Stimulated activated CD4-positive, alpha-beta T cell treated with anti-CD3 and anti-CD28 coated beads, Interleukin-12 subunit alpha, Interleukin-12 subunit beta, amount 100 ng/mL, for 48 hours (primary cell): Measurements from ENCODE around the gene GNB3.

Source experiments
- DNase-seq, 3 donors: peaks; one replicate each; pipeline ENCODE4 v3.0.0-alpha.2; 2020; ENCODE audit warnings: low read depth in 2 of 3, low spot score in 1 of 3

GNB3 gene

DNA sequence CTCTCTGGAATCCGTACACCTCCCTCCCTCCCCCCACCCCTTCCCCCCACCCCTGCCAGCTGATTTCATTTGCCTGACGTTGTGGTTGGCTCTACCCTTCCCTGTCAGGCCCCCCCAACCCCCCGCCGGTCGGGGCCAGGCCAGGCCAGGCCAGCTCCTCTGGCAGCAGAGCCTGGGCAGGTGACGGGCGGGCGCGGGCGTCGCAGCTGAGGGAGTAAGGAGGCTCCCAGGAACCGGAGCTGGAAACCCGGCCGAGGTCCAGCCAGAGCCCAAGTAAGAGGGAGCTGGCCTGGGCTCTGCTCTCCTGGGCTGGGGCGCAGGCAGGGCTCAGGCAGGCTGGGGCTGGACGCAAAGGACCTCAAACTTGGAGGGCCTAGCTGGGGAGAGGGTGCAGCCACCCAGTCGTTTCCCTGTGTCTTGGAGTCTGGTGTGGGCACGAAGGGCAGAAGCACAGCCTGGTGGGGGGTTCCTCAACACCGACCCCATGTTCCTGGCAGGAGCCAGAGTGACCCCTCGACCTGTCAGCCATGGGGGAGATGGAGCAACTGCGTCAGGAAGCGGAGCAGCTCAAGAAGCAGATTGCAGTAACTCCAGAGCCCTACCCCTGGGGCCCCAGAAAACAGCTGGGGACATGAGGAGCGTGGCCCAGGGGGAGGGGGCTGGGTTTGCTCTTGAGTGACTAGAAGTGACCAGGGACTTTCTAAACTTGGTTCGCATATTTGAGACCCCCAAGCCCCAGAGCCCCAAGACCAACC lies at the start of gene GNB3:
Gene GNB3, plus strand, starts transcription at position 165 of the 755 bp plus-strand sequence. Its CDS starts 363 bp downstream, at position 528.
- DNase-seq: no peak

DNA sequence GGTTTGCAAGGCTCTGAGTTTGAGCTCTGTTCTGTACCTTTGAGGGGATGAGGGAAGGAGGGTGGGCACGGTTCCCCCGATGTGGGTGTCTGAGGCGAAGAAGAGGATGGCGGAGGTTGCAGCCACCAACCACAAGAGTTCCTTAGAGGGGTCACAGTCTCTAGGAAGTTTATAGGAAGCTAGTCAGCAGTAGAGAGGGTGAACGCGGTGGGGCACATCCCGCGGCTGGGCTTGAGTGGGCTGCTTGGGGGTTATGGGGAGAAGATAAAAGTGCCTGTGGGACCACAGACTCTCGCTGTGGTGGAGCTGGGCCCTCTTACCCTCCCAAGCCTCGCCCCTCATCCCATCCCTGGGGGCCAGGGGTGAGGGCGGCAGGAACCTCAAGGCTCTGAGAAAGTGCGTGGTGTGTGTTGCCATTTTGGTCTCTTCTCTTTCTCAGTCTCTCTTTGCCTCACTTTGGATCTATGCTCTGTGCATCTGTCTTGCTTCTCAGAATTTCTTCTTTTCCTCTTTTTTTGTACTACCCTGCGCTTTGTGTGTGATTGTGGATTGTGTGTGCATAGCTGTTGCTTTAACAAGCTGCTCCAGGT lies 48.7 kb upstream of the GNB3 start:
- no peak for DNase-seq

DNA sequence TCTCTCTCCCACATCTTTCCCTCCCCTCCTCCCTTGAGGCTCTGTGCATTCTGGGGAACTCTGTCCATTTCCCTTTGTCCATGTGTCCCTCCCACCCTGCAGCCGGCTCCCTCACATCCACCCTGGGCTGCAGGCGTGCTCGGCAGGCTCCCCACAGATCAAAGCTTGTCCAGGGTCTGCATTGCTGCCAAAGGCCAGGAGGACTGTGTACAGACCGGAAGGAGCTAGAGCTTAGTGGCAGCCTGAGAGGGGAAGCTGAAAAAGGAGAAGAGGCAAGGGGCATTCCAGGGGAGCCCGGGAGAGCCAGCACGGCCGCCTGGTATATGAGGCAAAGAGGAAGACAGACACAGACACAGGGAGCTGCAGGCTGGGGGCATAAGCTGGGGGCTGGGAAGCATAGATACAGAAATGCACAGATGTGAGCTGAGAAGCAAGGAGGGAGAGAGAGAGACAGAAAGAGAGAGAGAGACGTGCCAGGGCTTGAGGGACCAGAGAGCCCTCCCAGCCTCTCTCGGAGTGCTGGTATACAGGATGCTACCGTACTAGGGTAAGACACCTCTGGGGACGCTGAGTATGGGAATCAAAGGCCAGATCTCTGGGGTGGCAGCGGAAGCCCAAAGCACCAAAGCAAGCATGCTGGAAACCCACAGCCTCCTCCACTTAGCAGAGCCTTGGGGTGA lies 48.1 kb upstream of the GNB3 start:
- no peak for DNase-seq

DNA sequence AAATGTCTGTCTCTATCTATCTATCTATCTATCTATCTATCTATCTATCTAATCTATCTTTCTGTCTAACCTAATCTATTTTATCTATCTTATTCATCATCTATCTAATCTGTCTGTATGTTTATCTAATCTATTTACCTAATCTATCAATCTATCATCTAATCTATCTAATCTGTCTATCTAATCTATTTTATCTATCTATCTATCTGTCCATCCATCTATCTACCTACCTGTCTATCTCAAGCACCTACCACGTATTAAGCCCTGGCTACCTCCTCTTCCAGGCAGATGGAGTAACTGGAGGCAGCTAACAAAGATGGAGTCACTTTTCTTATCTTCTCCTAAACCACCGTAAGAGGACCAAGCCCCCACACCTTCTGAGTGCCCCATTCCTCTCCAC lies 45.6 kb upstream of the GNB3 start:
- DNase-seq: no peak

DNA sequence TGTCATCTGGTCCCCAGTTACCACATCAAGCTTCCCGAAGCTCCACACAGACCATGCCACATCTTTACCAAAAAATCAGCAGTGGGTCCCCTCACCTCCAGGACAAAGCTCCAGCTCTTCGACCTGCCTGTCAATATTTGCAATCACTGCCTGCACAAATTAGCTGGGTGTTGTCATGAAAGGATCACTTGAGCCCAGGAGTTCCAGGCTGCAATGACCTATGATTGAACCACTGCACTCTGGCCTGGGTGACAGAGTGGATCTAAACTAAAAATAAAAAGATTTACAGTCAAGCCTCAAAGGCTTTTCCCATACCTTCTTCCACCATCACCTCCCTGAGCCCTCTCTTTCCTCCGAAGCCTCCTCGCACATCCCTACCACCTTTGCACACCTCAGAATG lies 44.1 kb upstream of the GNB3 start:
- DNase-seq: no peak

DNA sequence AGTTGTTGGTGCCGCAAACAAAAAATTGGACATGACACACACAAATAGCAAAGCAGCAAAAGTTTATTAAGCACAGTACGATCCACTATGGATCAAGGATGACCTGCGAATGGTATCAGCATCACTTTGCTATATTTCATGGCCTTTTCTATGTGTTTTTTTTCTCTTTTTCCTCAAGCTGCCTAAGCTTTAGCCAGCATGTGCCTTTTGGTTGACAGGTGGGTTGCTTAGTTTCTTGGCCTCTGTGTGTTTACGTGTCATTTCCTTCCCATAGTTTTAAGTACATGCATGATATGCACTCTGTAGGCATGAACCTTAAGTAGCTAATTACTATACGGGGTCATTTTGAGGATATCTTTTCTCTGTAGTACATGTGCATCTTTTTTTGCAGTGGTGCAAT lies 41.6 kb upstream of the GNB3 start:
- DNase-seq: no peak

DNA sequence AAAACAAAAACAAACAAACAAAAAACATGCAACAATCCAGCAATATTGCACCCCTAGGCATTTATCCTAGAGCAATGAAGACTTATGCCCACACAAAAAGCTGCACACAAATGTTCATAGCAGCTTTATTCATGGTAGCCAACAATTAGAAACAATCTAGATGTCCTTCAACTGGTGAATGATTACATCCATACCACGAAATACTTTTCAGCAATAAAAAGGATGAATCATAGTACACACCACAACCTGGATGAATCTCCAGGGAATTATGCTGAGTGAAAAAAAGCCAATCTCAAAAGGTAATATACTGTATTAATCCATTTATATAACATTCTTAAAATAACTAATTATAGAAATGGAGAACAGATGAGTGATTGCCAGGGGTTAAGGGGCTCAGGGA lies 33.6 kb upstream of the GNB3 start:
- no peak for DNase-seq

DNA sequence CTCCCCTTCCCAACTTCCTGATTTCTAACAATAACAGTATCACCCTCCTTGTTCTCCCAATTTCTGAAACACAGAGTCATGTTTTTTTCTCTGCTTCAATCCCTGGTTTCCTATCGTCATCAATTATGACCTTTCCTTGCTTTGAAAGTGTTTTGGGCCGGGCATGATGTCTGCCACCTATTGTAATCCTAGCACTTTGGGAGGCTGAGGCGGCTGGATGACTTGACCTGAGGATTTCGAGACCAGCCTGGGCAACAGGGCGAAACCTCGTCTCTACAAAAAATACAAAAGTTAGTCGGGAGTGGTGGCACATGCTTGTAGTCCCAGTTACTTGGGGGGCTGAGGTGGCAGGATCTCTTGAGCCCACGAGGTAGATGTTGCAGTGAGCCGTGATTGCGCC lies 31.7 kb upstream of the GNB3 start:
- DNase-seq: no peak

DNA sequence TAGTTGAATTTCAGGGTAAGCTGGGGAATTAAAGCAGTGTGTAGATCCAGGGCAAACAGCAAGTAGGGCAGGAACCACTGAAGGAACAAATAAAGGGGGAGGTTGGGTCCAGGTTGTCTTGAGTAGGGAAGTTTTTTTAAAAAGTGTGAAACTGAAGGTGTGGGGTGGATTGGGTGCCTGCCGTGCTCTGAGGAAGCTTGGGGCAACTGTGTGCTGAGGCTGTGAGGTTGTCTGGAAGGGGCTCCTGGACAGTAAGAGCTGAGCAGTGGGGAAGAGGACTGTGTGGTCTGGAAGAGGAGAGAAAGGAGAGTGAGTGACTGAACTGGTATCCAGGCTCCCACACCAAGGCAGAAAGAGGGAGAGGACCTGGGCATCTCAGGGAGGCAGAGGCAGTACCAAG lies 30.0 kb upstream of the GNB3 start:
- no peak for DNase-seq

DNA sequence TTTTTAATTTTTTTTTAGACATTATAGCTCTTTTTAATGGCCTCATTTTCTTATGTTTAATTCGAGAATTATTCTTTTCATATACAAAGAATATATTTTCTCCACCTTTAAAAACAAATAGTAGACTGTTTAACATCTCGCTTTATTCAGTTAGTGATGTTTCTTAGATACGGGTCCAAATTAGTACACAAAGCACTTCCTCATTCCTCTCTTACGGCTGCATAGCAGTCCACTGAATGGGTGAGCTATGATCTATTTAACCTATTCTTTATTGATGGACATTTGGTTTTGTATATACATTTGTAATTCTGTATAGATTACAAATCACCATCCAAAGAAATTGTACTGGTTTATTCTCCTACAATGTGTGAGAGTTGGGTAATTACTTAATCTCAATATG lies 27.4 kb upstream of the GNB3 start:
- DNase-seq: no peak

DNA sequence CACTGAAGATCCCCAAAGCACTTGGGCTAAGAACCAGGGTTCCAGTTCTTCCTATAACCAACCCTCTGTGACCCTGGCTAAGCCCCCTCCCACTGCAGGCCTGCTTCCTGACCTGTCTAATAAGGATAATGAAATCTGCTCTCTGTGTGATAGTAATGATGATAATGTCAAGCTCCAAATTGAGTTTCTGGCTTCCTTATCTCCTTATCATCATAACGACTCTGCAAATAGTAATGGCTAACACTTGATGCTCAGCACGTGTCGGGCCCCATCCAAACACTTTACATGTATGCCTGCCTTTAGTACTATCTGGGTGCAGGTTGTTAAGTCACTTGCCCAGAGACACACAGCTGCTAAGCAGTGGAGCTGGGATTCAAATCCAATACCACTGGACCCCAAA lies 24.1 kb upstream of the GNB3 start:
- DNase-seq: no peak

DNA sequence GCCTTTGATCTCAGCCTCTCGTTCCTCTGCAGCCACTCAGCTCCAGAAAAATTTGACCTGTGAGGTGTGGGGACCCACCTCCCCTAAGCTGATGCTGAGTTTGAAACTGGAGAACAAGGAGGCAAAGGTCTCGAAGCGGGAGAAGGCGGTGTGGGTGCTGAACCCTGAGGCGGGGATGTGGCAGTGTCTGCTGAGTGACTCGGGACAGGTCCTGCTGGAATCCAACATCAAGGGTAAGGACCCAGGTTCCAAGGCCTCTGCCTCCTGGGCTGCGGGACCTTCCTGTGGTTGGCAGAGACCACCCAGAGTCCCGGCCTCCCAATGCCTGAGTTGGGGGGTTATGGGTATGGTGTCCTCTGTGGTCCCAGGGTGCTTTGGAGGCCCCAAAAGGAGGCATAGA lies 23.6 kb upstream of the GNB3 start:
- DNase-seq: no peak

DNA sequence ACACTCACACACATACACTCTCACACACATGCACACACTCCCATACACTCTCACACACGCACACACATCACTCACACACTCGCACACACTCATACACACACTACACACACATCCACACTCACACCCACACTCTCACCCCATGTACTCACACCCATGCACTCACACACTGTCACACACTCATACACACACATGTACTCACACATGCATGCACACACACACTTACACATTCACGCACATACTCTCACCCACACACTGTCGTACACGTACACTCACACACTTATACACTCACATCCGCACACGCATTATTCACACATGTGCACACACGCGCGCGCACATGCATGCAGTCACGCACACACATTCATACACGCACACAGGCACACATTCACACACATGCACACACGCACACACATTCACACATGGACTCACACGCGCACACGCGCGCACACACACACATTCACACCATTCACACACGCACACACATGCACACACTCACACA lies 23.0 kb upstream of the GNB3 start:
- DNase-seq: no peak

DNA sequence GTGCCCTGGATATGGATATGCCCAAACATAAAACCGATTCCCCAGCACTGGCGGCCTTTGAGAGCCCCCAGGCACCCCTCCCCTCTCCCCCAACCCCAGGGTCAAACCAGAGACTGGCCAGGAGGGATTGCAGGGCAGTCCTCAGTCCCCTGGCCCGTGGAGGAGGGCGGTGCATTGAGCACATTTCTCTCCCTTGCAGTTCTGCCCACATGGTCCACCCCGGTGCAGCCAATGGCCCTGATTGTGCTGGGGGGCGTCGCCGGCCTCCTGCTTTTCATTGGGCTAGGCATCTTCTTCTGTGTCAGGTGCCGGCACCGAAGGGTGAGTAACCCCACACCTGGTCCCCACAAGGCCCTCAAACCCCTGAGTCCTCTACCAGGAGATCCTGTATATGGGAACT lies 22.5 kb upstream of the GNB3 start:
- DNase-seq: no peak

DNA sequence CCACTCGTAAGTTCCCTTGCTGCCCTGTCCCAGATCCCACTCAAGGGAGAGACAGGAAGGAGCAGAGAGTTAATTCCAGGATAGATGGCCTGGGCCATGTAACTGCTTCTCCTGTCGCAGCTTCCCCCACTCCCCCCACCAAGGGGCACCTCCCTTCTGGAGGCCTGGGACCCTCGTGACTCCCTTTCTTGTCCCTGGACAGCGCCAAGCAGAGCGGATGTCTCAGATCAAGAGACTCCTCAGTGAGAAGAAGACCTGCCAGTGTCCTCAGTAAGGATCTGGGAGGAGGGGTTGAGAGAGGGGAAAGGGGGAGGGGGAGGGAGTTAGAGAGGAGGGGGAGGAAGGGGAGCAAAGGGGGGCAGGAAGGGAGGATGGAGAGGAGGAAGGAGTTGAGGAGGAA lies 22.1 kb upstream of the GNB3 start:
- no peak for DNase-seq

DNA sequence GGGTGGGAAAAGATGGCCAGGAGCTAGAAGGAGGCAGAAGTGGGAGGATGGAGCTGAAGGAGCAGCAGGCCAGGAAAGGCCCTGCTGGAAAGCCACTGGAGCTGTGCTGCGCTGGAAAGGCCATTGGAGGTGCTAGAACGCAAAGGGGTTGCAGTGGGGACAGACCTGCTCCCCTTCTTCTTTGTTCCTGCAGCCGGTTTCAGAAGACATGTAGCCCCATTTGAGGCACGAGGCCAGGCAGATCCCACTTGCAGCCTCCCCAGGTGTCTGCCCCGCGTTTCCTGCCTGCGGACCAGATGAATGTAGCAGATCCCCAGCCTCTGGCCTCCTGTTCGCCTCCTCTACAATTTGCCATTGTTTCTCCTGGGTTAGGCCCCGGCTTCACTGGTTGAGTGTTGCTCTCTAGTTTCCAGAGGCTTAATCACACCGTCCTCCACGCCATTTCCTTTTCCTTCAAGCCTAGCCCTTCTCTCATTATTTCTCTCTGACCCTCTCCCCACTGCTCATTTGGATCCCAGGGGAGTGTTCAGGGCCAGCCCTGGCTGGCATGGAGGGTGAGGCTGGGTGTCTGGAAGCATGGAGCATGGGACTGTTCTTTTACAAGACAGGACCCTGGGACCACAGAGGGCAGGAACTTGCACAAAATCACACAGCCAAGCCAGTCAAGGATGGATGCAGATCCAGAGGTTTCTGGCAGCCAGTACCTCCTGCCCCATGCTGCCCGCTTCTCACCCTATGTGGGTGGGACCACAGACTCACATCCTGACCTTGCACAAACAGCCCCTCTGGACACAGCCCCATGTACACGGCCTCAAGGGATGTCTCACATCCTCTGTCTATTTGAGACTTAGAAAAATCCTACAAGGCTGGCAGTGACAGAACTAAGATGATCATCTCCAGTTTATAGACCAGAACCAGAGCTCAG lies 21.4 kb upstream of the GNB3 start:
- DNase-seq: no peak

DNA sequence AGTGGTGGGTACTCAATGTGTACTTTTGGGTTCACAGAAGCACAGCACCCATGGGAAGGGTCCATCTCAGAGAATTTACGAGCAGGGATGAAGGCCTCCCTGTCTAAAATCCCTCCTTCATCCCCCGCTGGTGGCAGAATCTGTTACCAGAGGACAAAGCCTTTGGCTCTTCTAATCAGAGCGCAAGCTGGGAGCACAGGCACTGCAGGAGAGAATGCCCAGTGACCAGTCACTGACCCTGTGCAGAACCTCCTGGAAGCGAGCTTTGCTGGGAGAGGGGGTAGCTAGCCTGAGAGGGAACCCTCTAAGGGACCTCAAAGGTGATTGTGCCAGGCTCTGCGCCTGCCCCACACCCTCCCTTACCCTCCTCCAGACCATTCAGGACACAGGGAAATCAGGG lies 20.6 kb upstream of the GNB3 start:
- no peak for DNase-seq

DNA sequence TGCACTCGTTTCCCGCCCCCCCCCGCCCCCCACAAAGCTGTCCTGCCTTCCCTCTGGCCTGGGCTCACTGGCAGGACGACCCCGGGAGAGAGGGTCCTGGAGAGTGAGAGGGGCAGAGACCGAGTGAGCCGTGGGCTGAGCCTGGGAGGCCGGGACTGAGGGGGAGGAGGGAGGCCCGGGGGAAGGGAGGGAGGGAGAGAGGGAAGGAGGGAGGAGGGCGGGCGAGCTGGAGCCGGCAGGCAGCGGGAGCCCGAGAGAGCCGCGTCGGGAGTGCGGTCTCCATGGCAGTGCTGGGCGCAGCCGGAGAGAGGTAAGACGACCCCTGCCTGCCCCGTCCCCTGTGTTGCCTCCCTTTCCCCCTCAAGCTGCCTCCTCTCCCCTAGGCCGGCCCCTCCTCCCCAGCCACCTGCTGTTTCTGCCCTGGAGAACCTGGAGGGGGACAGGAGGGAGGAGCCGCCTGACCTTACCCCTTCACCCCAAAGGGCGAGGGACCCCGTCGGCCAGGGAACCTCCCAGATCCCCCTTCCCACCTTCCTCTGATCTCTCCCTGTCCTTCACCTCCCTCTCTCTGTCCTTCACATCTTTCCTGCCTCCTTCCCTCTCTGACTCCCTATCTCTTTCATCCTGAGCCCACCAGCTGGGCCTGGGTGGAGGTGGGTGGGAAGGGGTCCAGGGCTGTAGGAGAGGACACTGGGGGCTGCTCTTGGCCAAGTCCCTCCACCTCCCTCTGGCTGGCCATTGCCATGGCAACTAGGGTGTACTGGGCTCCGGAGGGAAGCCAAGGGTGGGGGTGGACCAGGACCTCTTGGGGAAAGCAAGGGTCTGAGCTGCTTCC lies 18.9 kb upstream of the GNB3 start, which contains the start of gene GPR162:
Gene GPR162, plus strand, starts transcription at position 231 of the 835 bp plus-strand sequence. CDS start 2,078 bp downstream, outside the sequence.
- no peak for DNase-seq

DNA sequence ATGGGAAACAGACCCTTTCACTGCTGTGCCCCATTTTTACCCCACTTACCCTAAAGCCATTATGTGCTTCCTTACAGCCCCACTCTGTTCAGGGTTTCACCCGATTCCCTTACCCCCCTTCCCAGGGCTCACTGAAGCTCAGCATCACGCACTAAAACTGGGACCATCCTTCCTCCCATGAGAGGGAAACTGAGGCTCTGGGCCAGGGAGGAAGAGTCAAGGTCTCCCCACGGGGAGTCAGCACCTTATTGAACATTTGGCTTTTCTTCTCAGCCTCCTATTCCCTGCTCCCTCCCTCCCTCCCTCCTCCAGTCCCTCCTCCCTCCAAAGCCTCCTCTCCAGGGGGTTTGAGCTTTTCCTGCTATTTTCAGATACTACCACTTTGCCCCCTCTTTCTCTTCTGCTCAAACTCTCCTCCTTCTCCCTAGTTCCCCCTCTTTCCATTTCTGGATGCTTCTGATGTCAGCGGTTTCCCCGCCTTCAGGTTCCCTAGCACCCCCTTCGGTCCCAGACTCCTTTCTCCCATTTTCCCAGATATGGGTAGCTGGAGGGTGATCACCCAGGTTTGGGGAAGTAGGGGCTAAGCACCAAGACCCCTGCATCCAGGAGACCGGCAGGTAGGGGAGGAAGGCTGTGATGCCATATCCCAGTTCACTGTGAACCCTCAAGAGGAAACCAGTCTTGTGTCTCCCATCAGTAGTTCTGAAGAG lies 18.1 kb upstream of the GNB3 start:
- no peak for DNase-seq
